Measurements from ENCODE around the gene C21orf58.

DNA sequence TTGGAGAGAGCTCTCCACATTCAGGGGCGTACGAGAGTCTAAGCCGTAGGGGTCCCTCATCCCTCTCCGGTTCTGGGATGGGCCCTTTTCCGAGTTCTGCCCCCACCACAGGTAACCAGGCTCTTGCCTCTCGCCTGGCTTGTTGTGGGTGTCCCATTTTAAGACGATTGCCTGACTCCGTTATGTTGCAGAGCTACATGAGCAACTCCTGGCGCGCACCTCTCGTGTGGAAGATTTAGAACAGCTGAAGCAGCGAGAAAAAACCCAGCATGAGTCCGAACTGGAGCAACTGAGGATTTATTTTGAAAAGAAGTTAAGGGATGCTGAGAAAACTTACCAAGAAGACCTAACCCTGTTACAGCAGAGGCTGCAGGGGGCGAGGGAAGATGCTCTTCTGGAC is 29.2 kb upstream of the C21orf58 start:
- TF ChIP-seq EZH2 (IDR thresholded peaks at IDR 0.05; ENCODE audit: borderline replicate concordance, low read length): no peak
- TF ChIP-seq, protein P1, sequence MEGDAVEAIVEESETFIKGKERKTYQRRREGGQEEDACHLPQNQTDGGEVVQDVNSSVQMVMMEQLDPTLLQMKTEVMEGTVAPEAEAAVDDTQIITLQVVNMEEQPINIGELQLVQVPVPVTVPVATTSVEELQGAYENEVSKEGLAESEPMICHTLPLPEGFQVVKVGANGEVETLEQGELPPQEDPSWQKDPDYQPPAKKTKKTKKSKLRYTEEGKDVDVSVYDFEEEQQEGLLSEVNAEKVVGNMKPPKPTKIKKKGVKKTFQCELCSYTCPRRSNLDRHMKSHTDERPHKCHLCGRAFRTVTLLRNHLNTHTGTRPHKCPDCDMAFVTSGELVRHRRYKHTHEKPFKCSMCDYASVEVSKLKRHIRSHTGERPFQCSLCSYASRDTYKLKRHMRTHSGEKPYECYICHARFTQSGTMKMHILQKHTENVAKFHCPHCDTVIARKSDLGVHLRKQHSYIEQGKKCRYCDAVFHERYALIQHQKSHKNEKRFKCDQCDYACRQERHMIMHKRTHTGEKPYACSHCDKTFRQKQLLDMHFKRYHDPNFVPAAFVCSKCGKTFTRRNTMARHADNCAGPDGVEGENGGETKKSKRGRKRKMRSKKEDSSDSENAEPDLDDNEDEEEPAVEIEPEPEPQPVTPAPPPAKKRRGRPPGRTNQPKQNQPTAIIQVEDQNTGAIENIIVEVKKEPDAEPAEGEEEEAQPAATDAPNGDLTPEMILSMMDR (IDR thresholded peaks at IDR 0.05; ENCODE audit: low read length): no peak

Data from OCI-LY1 (cell line).